KG1 (cell line): ENCODE data around the gene ZNF554.
"Not testable (repeated sequence)": the region's sequence is repeated elsewhere in the genome, so short reads cannot be mapped to it uniquely, and the experiment has no call there.

Experiments
- DNase-seq: peaks from one replicate; lab custom pipeline; 2025; lab: John Stamatoyannopoulos, UW

ZNF554 gene

DNA sequence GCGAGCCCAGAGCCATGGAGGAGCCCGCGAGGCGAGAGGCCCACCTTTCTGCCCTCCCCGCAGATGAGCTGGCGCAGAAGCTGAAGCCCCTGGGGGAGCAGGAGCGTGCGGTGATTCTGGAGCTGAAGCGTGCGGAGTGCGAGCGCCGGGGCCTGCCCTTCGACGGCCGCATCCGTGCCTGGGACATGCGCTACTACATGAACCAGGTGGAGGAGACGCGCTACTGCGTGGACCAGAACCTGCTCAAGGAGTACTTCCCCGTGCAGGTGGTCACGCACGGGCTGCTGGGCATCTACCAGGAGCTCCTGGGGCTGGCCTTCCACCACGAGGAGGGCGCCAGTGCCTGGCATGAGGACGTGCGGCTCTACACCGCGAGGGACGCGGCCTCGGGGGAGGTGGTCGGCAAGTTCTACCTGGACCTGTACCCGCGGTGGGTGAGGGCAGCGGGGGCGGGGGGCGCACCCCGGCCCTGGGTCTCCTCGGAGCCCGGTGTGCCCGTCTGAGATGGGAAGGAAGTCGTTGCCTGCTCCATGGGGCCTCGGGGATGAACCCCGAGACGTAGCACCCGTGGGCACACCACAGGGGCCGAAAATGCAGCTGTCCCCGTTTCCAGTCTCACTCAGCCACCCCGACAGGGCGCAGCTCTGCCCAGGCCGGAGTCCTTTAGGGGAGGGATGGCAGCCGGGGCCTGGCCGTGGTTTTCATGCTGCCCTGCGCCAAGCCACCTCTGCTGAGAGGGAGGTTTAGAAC lies 12.1 kb upstream of the ZNF554 start:
- DNase-seq, result no peak

DNA sequence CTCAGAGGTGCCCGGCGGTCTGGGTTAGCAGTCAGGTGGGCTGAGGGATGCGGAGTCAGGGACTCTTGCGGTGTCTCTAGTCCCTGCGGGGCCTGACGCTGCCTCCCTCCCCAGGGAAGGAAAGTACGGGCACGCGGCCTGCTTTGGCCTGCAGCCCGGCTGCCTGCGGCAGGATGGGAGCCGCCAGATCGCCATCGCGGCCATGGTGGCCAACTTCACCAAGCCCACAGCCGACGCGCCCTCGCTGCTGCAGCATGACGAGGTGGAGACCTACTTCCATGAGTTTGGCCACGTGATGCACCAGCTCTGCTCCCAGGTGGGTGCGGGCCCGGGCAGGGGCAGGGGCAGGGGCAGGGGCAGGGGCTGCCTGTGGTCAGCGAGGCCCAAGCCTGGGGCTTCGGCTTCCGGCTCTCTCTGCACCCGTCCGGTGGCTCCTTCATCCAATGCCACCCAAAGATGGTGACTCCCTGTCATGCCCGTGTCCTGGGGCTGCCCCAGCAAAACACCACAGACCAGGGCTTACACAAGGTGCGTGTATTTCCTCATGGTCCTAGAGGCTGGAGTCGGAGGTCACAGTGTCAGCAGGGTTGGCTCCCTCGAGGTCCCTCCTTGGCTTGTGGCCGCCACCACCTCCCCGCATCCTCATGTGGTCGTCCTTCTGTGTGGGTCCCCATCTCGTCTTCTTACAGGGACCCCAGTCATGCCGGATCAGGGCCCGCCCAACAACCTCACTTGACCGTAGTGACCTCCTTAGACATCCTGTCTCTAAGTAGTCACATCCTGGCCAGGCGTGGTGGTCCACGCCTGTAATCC lies 11.3 kb upstream of the ZNF554 start:
- no peak for DNase-seq

DNA sequence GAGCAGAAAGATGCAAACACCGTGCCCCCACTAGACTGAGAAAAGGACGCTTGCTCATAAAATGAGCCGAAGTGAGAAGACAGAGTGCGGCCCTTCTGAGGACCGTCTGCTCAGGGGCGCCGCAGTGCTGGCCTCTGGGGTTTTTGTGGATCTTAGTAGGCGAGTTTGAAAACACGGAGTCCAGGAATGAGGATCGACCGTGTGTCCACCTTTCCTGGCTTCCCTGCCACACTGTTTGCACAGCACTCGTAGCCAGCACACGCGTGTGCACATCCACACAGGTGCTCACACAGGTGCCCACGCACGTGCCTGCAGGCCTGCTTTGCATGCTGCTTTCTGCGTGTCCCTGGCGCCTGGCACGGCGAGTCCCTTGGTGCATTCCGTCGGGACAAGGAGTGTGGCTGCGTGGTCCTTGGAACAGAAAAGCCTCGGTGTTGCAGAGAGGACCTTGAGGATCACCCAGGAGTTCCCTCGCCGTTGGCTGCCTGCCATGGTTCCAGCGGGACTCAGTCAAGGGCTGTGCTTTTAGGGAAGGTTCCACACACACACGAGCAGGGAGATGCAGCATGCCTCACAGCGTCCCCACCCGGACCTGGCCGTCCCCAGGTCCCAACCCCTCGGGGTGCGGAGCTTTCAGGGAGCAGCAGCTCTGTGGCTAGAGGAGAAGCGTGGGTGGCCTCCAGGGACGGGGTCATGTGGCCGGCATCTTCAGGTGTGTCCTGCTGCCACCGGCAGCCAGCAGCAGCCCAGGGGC lies 10.1 kb upstream of the ZNF554 start:
- no peak for DNase-seq

DNA sequence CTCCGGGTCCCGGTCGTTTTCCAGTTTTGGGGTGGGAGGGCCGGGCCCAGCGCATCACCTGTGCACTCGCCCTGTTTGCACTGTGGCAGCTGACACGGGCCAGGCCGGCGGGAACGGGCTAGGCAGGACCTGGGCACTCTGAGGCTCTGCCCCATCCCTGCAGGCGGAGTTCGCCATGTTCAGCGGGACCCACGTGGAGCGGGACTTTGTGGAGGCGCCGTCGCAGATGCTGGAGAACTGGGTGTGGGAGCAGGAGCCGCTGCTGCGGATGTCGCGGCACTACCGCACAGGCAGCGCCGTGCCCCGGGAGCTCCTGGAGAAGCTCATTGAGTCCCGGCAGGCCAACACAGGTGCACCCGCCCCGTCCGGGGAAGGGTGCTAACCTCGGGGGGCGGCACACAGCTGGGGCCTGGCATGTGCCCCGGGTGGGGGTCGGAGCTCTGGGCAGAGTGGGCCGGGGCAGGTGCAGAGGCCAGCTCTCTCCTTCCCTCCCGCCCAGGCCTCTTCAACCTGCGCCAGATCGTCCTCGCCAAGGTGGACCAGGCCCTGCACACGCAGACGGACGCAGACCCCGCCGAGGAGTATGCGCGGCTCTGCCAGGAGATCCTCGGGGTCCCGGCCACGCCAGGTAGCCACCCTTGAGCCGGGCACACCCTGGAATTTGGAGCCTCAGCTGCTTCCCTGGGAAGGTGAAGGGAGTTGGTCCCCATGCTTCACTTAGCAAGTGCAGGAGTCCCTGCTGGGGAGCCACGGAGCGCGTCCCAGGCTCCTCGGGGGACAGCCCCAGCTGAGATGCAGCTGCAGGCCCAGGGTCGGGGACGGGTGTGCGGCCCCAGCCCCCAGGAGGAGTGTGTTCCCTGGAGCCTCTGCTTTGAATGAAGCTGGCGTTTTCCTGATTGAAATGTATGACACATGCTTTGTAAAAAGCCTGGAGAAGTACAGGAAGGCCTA lies 9.3 kb upstream of the ZNF554 start:
- DNase-seq, result no peak

DNA sequence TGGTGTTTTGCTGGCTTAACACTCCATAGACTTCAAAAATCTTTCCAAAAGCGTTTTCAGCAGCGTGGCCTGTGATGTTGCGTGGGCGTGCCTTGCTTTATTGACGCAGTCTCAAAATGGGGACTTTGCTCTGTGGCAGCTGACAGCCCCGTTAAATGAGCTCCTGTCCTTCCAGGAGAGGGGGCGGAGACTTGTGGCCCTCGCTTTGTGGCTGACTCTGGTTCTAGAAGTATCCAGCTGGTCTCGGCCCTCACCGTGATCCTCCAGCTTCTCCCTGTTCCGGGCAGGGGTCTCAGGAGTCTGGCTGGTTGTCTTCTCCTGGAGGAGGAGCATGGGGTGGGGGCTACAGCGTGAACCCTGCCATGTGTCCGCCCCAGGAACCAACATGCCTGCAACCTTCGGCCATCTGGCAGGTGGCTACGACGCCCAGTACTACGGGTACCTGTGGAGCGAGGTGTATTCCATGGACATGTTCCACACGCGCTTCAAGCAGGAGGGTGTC lies 8.4 kb upstream of the ZNF554 start:
- no peak for DNase-seq

DNA sequence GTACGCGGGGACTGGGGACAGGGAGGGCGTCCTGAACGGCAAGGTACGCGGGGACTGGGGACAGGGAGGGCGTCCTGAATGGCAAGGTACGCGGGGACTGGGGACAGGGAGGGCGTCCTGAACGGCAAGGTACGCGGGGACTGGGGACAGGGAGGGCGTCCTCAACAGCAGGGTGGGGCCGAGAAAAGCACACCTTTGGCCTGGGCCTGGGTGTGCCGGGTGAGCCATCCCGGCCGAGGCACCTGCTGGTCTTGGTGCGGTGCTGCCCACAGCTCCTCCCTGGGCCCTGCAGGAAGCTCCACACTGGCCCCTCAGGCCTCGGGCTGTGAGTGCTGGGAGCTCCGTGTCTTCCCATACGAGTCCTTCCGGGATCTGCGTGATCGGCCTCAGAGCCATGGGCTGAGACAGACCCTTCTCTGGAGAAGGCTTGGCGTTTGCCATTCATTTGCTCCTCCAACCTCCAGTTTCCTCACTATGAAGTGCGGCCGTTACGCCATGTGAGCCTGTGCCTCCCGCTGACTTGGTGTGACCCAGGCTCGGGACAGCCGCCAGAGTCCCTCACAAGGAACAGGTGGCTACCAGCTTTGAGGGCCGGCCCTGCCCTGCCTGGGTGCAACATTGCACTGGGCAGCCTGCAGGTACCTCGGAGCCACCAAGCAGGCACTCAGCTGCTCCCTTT lies 7.8 kb upstream of the ZNF554 start:
- DNase-seq, result no peak

DNA sequence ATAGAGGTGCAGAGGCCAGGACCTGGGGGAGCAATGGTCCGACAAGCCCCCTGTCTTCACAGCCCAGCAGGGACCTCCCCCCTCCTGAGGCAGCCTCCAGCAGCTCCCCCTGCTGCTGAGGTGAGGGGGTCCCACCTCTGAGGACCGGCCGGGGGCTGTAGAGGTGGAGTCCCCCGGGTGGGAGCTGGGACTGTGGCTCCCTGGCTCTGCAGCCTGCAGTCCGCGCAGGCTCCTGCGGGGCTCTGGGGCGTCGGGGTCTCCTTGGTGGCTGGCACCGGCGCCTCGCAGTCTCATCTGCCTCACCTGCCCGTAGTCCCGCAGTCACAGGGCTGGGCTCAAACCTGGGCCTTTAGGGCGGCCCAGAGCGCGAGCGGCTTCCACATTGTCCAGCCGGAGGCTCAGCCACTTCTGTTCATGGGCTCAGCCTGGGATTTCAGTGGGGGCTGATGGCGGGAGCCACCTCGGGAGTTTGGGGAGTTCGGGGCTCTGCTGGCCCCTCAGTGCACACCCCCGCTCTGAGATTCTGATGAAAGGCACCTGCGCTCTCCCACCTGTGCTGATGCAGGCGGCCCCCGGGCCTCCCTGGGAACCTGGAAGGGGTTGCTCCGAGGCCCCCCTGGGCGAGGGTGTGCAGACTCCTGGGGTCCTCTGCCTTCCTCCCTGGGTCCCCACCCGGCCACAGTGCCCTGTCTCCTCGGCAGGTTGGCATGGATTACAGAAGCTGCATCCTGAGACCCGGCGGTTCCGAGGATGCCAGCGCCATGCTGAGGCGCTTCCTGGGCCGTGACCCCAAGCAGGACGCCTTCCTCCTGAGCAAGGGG lies 7.0 kb upstream of the ZNF554 start:
- no peak for DNase-seq

DNA sequence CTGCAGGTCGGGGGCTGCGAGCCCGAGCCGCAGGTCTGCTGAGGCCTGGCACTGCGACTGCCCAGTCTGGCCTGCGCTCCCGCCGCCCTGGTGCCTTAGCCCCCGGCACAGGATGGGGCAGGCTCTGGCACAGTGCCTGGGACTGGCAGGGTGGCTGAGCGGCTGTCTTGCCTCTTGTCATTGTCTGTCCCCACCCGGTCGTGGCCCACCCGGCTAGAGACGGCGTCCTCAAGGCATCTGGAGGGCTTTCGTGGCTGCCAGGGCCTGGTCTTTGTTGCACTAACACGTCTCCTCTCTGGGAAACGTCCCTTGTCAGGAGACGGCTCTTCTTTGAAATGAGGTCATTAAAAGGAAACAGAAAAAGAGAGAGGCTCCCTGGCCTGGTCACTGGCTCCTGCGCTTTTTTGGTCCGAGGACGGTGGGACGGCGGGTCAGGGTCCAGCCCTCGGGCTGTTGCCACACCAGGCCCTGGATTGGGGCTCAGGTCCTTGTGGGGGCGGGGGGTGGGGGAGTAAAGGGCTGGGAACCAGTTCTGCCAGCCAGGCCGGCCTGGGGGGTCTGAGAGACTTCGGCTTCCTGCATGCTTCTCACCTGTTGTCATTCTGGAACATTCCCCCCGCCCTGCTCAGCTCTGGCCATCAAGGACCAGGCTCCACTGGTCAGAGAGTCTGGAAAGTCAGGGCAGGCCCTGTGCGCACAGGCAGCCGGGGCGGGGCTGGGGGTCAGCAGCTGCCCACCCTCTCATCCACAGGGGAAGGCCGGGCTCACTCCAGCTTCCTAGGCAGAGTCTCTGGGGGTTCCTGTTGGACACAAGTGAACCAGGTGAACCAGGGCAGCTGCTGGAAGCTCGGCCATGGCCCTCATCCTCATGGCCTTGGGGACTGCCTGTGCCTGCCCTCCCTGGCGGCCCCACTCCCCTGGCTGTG lies 6.2 kb upstream of the ZNF554 start:
- DNase-seq, result no peak

DNA sequence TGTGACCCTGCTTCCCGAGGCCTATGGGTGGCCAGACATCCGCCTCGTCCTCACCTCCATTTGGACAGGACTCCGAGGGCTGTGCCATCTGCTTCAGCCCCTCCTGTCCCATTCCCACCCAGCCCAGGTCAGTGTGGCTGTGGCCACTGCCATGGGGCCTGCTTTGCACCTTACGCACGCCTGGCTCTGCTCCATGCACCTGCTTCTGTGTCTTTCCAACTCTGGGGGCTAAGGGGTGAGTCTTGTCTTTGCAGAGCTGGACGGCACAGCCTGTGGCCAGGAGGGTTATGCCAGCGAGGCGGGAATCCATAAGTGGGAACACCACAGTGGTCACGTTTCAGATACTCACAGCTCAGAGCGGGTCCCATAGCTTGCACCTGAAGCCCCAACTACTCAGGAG lies 5.2 kb upstream of the ZNF554 start:
- DNase-seq, result no peak

DNA sequence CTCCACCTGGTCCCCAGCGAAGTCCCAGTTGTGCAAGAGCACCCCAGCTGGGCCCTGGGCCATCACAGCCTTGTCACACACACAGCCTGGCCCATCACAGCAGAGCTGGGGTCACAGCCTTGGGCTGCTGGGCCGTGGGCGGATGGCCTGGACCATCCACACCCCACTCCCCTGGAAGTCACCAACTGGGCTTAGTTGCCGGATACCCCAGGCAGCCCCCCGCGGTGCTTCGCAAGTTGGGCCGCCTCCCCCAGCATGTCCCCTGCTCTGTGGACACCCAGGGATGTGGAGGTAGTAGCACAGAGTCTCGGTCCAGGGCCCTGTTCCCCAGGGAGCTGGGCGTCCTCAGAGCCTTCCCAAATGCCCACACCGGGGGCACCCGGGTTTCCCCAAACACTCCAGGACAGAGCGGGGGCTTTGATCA lies 4.5 kb upstream of the ZNF554 start:
- DNase-seq, result no peak

DNA sequence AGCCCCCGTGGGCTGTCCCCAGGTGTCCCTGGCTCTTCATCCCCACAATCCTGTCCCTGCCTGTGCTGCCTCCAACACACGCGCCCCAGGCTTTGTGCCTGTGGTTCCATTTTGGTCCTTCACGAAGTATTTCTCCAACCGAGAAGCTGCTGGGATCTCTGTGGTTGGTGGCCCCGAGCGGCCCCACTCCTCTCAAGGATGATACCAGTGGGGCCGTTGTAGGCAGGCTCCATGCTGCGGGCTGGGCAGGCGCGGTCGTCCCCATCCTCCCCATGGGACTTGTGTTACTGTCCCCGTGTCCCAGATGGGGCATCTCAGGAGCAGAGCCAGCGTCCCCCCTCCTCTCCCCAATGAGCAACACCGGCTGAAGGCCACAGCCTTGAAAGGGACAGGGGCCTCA lies 3.7 kb upstream of the ZNF554 start:
- no peak for DNase-seq

DNA sequence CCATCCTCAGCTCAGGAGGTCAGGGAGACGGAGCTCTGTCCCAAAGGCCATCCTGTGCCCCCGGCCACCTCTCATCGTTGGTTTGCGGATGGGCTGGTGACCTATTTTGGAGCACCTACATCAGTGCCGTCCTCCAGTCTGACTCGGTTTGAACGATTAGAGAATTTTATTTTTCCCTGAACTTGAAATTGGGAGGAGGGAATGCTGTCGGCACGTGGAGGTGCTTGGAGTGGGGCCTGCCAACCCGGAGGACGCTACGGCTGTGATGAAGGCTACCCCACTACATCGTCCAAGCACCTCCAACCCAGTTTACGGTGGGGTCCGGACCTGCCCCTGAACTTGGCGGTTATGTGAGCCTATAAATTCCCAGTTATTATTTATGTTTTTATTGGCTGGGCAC lies 3.0 kb upstream of the ZNF554 start:
- DNase-seq, result no peak

DNA sequence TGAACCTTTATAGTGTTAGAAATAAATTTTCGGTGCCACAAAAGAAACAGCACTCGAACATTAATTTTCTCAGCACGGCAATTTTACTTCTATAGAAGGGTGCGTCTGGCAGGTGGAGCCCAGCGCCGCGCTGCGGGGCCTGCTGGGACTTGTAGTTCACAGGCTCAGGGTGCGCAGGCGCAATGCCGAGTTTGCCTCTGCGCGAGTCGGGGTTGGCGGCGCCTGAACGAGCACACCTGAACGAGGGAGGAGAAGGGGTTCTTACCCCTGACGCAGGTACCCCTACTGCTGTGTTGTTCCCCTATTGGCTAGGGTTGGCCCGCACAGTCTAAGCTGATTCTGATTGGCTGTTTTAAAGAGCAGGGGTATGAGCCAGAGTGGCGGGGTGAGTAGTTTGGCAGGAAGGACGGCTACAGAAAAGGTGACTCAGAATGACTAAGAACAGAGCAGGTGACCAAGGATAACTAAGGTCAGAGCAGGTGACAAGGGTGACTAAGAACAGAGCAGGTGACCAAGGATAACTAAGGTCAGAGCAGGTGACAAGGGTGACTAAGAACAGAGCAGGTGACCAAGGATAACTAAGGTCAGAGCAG lies 2.3 kb upstream of the ZNF554 start:
- DNase-seq, result not testable (repeated sequence)

DNA sequence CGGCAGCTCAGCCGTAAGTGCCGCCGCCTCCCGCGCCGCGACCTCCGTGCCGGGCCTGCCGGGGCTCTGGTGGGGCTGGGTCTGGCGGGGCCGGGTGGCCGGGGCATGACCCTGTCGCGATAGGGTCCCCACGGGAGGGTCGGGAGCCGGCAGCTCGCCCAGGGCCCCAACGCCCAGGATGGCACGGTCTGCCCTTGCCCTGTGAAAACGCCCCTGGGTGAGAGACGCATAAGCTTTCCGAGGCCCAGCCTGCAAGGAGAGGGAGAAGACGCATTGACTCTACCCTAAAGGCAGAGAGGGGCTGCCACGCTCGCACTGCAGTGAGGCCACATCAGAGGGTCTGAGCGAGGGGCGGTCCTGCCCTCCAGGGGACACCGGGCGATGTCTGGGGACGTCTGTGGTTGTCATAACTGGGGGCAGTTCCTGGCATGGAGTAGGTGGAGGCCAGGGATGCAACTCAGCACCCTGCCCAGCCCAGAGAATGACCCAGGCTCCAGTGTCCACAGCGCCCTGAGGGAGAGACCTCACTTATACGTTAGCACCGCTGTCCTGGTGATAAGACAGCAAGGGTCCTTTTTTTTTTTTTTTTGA lies 539 bp downstream of the ZNF554 start:
- no peak for DNase-seq

DNA sequence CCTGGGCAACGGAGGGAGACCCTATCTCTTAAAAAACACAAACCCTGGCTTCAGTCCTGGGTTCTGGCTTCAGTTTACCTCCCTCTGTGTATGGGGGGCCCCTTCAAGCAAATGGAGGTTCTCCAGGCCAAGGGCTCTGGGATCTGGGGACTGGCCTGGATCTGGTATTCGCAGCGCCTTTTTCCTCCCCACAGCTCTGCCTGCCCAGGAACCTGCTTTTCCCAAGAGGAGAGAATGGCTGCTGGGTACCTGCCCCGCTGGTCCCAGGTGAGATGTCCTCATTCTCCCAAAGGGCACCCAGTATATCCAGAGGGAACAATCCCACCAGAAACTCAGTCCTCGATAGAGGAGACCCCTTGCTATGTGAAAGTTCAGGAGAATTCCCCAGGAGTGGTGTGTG lies 3.2 kb downstream of the ZNF554 start:
- DNase-seq, result no peak

DNA sequence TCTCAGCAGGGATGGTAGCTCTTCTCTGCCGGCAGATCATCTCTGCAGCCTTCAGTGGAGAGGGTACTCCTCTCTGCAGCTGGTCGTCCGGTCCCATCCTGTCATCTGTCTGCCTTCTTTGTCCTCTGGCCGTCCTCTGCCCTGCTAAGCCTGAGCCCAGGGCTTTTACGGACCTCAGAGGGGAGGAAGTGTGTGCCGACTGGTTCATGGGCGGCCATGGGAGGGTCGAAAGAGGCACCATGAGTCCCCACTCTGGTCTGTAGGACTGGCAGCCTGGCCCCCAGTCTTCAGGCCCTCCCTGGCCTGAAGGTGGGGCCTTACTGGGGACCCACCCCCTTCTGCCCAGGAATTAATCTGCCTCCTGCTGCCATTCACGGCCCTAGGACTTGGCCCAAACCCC lies 4.0 kb downstream of the ZNF554 start:
- no peak for DNase-seq

DNA sequence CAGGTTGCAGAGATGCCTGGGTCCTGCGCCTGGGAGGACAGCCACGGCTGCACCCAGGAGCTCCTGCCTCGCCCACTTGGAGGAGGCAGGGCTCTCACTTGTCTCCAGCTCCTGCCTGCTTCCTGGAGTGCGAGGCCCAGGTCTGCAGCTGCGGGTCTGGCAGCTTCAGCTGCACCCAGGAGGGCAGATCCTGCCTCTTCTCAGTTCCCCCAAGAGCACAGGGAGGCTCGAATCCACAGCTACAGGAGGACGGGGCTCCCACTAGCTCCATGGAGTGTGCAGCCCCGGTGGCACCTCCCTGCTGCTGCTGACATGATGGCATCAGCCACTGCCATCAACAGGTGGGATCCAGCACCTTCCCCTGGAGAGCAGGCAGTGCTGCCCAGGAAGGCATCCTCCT lies 4.5 kb downstream of the ZNF554 start:
- DNase-seq, result no peak

DNA sequence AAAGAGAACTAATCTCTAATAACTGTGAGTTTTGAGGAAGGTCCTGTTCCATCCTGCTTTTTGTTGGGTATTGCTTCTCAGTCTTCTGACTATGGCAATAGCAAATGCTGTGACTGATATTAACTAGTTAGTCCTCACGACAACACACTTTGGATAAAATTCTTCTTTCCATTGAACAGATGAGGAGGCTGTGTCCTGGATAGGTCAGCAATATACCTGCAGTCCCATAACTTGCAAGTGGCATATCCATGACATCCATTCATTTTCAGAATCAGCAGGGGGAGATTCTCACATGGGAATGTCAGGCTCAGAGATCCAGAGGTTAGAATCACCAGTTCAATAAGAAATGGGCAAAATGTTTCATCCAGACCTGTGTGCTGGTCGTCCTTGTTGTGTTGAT lies 7.4 kb downstream of the ZNF554 start:
- no peak for DNase-seq
